ENCODE measurements around the gene TNC.

Gene TNC

DNA sequence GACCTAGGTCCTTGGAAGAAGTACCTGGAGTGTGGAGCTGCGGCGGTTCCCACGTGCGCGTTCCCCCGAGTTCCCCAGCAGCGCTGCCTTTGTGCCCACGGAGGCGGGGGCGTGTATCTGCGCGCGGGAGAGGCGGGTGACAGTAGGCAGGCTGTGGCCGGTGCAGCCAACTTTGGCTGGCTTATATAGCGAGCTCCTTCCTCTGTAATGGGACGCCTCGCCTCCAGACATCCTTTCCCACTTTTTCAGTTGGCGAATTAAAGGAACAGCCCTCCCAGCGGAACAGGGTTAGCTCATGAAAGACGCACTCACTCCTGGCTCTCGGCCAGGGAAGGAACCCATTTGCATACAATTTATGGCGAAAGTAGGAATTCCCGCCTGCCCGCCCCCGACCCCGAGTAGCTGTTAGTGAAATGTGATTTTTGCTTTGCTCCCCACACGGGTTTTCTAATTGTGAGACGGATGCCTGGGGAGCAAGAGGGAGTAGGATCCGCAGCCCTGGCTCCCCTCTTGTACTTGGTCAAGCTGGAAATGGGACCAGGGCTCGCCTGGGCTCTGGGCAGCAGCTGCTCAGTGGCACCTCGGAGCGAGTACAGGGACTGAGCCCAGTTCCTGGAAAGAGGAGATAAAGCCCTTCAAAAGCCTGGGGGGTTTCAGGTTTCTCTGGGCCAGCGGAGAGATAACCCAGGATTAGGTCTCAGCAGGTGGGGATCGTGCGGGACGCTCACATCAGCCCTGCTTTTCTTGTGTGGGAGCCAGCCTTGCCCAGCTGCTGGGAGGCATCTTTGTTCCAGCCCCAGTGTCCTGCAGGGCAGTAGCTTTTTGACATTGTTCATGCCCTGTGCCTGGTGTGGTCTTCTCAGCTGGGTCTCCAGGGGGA is at the start of gene TNC:
Gene TNC, minus strand, starts transcription at position 159 of the 880 bp plus-strand sequence. CDS start 27,139 bp downstream, outside the sequence.
- no peak for DNase-seq (ENCODE audit: low read depth)
- peak within 1 kb of the TSS; percentile 48 for H3K4me3 ChIP-seq (ENCODE audit: low read length)
- TF ChIP-seq CTCF (conservative IDR thresholded peaks at IDR 0.05; ENCODE audit: low read depth, low read length) = no peak

GRCh38 chr9:115167175-115167574 is 49.2 kb upstream of the TNC start:
- H3K4me3 ChIP-seq (ENCODE audit: low read length) = no peak overlapping the region
- no peak for TF ChIP-seq CTCF (conservative IDR thresholded peaks at IDR 0.05; ENCODE audit: low read depth, low read length)
- peak; percentile 20 for DNase-seq (ENCODE audit: low read depth)

- TF ChIP-seq CTCF (conservative IDR thresholded peaks at IDR 0.05; ENCODE audit: low read depth, low read length) = no peak
- no peak overlapping the region for H3K4me3 ChIP-seq (ENCODE audit: low read length)
- DNase-seq (ENCODE audit: low read depth) = no peak
Observed at GRCh38 chr9:115165233-115165632, 47.3 kb upstream of the TNC start.

DNA sequence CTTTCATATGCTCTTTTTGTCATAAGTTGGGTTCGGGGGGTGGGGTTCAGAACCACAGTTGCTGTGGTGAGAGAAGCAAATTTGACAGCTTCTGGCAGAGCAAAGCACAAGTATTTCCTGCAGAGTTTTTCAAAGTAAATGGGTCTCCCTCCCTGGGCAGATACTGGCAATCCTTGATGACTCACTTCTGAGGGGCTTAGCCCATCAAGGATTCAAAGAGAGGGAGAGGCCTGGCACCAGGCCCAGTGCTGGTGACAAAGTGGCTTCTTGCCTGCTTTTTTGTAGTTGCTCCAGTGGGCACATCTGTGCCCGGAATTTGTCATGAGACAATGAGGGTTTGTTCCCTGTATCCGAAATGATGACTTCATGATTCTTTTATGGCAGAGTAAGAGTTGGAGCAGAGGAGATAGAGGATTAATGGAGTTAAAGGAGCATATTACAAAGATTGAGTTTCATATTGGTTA is 46.6 kb upstream of the TNC start:
- no peak for TF ChIP-seq CTCF (conservative IDR thresholded peaks at IDR 0.05; ENCODE audit: low read depth, low read length)
- peak; percentile 70 for DNase-seq (ENCODE audit: low read depth)
- H3K4me3 ChIP-seq (ENCODE audit: low read length) = no peak overlapping the region

- no peak for TF ChIP-seq CTCF (conservative IDR thresholded peaks at IDR 0.05; ENCODE audit: low read depth, low read length)
- DNase-seq (ENCODE audit: low read depth) = no peak
Observed at GRCh38 chr9:115162946-115163345, 45.0 kb upstream of the TNC start.

DNA sequence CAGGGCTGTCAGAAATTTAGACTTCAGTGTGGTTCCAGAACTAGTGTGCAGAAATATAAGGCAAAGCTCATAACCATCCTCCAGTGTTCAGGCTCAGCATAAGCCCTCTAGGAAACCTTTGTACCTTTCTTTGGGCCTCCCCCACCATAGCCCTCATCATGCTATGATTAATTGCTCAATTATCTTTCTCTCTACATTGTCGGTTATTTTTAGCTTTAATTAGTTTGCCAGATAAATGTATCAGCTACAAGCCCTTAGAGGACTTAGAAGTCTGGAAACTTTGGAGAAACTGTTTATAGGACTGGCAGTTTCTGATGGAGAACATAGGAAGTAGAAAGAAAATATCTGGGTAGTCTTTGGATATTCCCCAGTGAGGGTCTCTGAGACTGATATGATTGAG is 43.5 kb upstream of the TNC start:
- no peak for DNase-seq (ENCODE audit: low read depth)
- TF ChIP-seq CTCF (conservative IDR thresholded peaks at IDR 0.05; ENCODE audit: low read depth, low read length) = no peak
- no peak overlapping the region for H3K4me3 ChIP-seq (ENCODE audit: low read length)

More at GRCh38 chr9:115162946-115163345, 45.0 kb upstream of the TNC start:
- no peak overlapping the region for H3K4me3 ChIP-seq (ENCODE audit: low read length)

Data from retinal pigment epithelial cell (primary cell).